Ishikawa (cell line): Measurements from ENCODE around the gene CDC45.

ENCODE experiments used
- CEBPB ChIP-seq: IDR thresholded peaks from 2 replicates; pipeline ENCODE4 v1.6.1; 2012
- CREB1 ChIP-seq: IDR thresholded peaks from 2 replicates; pipeline ENCODE4 v1.6.1; 2012; ENCODE audit warnings: low read depth
- EGR1 ChIP-seq: IDR thresholded peaks from 2 replicates; pipeline ENCODE4 v1.6.1; 2012
- EP300 ChIP-seq: IDR thresholded peaks from 2 replicates; pipeline ENCODE4 v1.6.1; 2012; ENCODE audit warnings: borderline replicate concordance
- FOXM1 ChIP-seq: IDR thresholded peaks from 2 replicates; pipeline ENCODE4 v1.6.1; 2012; ENCODE audit warnings: low read depth, borderline replicate concordance
- MAX ChIP-seq: IDR thresholded peaks from 2 replicates; pipeline ENCODE4 v1.6.1; 2012
- NFIC ChIP-seq: IDR thresholded peaks from 2 replicates; pipeline ENCODE4 v1.6.1; 2012
- RAD21 ChIP-seq: IDR thresholded peaks from 2 replicates; pipeline ENCODE4 v1.6.1; 2012; ENCODE audit warnings: low read depth
- REST ChIP-seq: IDR thresholded peaks from 2 replicates; pipeline ENCODE4 v1.6.1; 2012; ENCODE audit warnings: low read depth, mild to moderate bottlenecking
- TAF1 ChIP-seq: IDR thresholded peaks from 2 replicates; pipeline ENCODE4 v1.6.1; 2012; ENCODE audit warnings: low read depth, mild to moderate bottlenecking
- TCF12 ChIP-seq: IDR thresholded peaks from 2 replicates; pipeline ENCODE4 v1.6.1; 2012; ENCODE audit warnings: low read depth
- TEAD4 ChIP-seq: IDR thresholded peaks from 2 replicates; pipeline ENCODE4 v1.6.1; 2012
- USF1 ChIP-seq: IDR thresholded peaks from 2 replicates; pipeline ENCODE4 v1.6.1; 2012
- YY1 ChIP-seq: IDR thresholded peaks from 2 replicates; pipeline ENCODE4 v1.6.1; 2012; ENCODE audit warnings: low read depth
- ZBTB7A ChIP-seq: IDR thresholded peaks from 2 replicates; pipeline ENCODE4 v1.6.1; 2012; ENCODE audit warnings: low read depth

Gene CDC45

GRCh38 chr22:19494001-19494560 lies 14.4 kb downstream of the CDC45 start:
- TF ChIP-seq YY1 (no peak), TEAD4 (no peak), MAX (no peak), EGR1 (no peak), CREB1 (no peak), TAF1 (no peak)

GRCh38 chr22:19494676-19495173 lies 15.0 kb downstream of the CDC45 start:
- no peak for TF ChIP-seq RAD21

GRCh38 chr22:19495562-19496323 lies 16.0 kb downstream of the CDC45 start:
- TF ChIP-seq EP300: no peak
- no peak for TF ChIP-seq YY1
- no peak for TF ChIP-seq TCF12
- no peak for TF ChIP-seq TEAD4
- no peak for TF ChIP-seq EGR1
- TF ChIP-seq NFIC: no peak

- no peak for TF ChIP-seq TCF12
- TF ChIP-seq TEAD4: no peak
Measured at GRCh38 chr22:19496324-19496630, 16.6 kb downstream of the CDC45 start.

GRCh38 chr22:19497245-19497644 lies 17.5 kb downstream of the CDC45 start:
- TF ChIP-seq CEBPB (no peak), REST (no peak), YY1 (no peak)

GRCh38 chr22:19498154-19498865 lies 18.6 kb downstream of the CDC45 start:
- TF ChIP-seq NFIC (no peak), CEBPB (no peak), MAX (no peak), USF1 (no peak), EGR1 (no peak), TEAD4 (no peak), REST (no peak), EP300 (no peak), TAF1 (no peak), RAD21 (no peak), FOXM1 (no peak), YY1 (no peak), ZBTB7A (no peak), TCF12 (no peak), CREB1 (no peak)

- TF ChIP-seq CREB1 (no peak), FOXM1 (no peak), ZBTB7A (no peak), TEAD4 (no peak), NFIC (no peak)
Measured at GRCh38 chr22:19498866-19499190, 19.1 kb downstream of the CDC45 start.
